Measurements from ENCODE around the gene EFNB3.

DNA sequence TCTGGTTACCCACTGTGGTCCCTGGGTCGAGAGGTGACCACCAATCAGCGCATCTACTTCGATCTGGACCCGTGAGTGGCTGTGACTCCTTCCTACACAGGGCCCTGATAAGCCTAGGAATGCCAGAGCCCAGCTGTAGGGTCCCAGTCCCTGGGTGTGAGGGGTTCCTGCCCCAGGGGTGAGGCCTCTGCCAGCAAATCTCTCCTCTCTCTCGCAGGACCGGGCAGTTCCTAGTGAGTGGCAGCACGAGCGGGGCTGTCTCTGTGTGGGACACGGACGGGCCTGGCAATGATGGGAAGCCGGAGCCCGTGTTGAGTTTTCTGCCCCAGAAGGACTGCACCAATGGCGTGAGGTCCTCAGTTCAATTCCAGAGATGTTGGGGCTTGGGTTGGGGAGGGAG lies 2.2 kb upstream of the EFNB3 start:
- TF ChIP-seq, protein P1, sequence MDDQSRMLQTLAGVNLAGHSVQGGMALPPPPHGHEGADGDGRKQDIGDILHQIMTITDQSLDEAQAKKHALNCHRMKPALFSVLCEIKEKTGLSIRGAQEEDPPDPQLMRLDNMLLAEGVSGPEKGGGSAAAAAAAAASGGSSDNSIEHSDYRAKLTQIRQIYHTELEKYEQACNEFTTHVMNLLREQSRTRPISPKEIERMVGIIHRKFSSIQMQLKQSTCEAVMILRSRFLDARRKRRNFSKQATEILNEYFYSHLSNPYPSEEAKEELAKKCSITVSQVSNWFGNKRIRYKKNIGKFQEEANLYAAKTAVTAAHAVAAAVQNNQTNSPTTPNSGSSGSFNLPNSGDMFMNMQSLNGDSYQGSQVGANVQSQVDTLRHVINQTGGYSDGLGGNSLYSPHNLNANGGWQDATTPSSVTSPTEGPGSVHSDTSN (IDR thresholded peaks at IDR 0.05) = no peak
- TF ChIP-seq RCOR1 (IDR thresholded peaks at IDR 0.05; ENCODE audit: low read depth, low read length) = no peak
- TF ChIP-seq, protein P2, sequence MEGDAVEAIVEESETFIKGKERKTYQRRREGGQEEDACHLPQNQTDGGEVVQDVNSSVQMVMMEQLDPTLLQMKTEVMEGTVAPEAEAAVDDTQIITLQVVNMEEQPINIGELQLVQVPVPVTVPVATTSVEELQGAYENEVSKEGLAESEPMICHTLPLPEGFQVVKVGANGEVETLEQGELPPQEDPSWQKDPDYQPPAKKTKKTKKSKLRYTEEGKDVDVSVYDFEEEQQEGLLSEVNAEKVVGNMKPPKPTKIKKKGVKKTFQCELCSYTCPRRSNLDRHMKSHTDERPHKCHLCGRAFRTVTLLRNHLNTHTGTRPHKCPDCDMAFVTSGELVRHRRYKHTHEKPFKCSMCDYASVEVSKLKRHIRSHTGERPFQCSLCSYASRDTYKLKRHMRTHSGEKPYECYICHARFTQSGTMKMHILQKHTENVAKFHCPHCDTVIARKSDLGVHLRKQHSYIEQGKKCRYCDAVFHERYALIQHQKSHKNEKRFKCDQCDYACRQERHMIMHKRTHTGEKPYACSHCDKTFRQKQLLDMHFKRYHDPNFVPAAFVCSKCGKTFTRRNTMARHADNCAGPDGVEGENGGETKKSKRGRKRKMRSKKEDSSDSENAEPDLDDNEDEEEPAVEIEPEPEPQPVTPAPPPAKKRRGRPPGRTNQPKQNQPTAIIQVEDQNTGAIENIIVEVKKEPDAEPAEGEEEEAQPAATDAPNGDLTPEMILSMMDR (IDR thresholded peaks at IDR 0.05) = no peak
- no peak for TF ChIP-seq RFX5 (IDR thresholded peaks at IDR 0.05)
- TF ChIP-seq EHMT2 (IDR thresholded peaks at IDR 0.05; ENCODE audit: low read depth) = no peak
- no peak for TF ChIP-seq MYC (IDR thresholded peaks at IDR 0.05; ENCODE audit: borderline replicate concordance, low read length)
- no peak for TF ChIP-seq FOSL2 (IDR thresholded peaks at IDR 0.05)
- no peak for TF ChIP-seq FOSL2 (CRISPR knock-in tag; IDR thresholded peaks at IDR 0.05)
- TF ChIP-seq, protein P3, sequence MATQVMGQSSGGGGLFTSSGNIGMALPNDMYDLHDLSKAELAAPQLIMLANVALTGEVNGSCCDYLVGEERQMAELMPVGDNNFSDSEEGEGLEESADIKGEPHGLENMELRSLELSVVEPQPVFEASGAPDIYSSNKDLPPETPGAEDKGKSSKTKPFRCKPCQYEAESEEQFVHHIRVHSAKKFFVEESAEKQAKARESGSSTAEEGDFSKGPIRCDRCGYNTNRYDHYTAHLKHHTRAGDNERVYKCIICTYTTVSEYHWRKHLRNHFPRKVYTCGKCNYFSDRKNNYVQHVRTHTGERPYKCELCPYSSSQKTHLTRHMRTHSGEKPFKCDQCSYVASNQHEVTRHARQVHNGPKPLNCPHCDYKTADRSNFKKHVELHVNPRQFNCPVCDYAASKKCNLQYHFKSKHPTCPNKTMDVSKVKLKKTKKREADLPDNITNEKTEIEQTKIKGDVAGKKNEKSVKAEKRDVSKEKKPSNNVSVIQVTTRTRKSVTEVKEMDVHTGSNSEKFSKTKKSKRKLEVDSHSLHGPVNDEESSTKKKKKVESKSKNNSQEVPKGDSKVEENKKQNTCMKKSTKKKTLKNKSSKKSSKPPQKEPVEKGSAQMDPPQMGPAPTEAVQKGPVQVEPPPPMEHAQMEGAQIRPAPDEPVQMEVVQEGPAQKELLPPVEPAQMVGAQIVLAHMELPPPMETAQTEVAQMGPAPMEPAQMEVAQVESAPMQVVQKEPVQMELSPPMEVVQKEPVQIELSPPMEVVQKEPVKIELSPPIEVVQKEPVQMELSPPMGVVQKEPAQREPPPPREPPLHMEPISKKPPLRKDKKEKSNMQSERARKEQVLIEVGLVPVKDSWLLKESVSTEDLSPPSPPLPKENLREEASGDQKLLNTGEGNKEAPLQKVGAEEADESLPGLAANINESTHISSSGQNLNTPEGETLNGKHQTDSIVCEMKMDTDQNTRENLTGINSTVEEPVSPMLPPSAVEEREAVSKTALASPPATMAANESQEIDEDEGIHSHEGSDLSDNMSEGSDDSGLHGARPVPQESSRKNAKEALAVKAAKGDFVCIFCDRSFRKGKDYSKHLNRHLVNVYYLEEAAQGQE (IDR thresholded peaks at IDR 0.05) = no peak
- no peak for TF ChIP-seq RAD21 (conservative IDR thresholded peaks at IDR 0.05 in 1 of 2, IDR thresholded peaks at IDR 0.05 in 1 of 2)
- TF ChIP-seq, protein P4, sequence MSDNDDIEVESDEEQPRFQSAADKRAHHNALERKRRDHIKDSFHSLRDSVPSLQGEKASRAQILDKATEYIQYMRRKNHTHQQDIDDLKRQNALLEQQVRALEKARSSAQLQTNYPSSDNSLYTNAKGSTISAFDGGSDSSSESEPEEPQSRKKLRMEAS (IDR thresholded peaks at IDR 0.05) = no peak
